ELF-1 (cell line): Measurements from ENCODE around the gene C3.
"Not testable (repeated sequence)": the region's sequence is repeated elsewhere in the genome, so short reads cannot be mapped to it uniquely, and the experiment has no call there.

ENCODE experiments used
- DNase-seq: peaks from one replicate; pipeline ENCODE4 v3.0.0-alpha.2; 2016; ENCODE audit warnings: low read depth, low spot score

C3 gene

GRCh38 chr19:6693056-6693471 is 27.4 kb downstream of the C3 start:
- DNase-seq: peak; percentile 17

DNA sequence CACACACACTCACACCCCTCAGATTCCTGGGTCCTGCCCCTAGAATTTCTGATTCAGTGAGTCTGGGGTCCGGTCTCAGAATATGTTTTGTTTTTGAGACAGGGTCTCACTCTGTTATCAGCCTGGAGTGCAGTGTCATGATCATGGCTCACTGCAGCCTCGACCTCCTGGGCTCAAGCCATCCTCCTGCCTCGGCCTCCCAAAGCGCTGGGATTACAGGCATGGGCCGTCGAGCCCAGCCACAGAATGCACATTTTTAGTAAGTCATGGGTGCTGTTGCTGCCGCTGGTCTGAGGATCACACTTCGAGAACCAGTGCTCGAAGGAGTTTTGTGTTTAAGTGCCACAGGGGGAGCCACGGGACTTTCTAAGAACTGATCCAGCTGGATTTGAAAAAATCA is 28.4 kb downstream of the C3 start:
- no peak for DNase-seq

DNA sequence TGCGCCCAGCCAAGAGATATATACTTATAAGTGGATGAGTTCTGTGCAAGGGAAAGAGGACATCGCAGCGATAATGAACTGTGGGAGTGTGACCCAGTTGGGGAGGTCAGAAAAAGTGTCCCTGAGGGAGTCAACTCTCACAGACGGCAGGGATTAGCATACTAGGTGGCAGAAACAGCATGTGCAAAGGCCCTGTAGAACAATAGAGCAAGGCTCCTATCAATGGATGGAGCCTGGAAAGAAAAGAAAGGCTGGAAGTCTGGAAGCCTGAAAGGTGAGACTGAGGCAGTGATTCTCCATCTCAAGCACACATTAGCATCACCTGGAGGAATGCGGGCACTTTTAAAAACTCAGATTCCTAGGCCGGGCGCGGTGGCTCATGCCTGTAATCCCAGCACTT is 29.1 kb downstream of the C3 start:
- DNase-seq: no peak

GRCh38 chr19:6690160-6690885 is 30.1 kb downstream of the C3 start:
- no peak for DNase-seq

DNA sequence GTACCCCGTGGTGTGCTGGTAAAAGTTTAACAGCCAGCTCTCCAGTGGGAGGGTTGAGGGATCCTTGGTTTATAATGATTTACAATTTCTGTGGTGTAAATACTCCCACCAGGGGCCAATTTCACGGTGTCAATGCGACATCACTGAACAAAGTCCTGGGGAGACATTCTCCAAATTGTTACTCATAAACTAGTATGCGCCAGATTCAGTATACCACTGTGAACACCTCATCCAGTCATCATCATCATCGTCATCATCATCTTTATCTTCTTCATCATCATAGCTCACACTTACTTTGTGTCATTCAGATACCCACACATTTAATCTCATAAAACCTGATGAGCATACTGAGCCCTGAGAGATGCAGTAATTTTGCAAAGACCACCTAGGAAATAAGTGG is 33.3 kb downstream of the C3 start:
- no peak for DNase-seq

- no peak for DNase-seq
These were observed 33.8 kb downstream of the C3 start for GRCh38 chr19:6686628-6686975.

DNA sequence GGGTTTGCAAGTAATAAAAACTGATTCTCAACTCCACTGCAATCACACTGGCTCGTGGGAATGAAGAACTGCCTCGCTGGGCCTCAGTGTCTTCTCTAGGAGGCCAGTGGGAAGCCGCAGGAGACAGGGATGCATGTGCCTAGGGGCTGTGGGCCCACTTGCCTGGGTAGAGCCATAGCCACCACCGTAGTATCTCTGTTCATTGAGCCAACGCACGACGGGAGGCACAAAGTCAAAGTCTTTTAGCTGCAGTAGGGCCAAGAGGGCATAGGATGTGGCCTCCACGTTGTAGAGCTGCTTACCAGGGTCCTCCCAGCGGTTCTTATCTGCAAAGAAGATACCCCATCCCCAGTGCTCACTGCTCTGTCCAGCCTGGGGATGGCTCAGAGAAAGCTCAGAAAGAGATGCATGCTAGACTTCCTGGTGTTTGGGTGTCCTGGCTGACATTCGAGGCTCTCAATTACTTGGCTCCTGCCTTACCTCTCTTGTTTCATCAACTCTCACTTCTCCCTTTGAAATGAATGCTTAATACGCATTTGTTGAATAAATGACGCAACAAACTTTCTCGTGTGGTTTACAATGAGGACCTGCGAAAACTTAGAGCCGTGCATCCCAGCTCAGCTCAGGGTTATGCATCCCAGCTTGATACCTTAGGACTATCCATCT is 34.4 kb downstream of the C3 start:
- no peak for DNase-seq

DNA sequence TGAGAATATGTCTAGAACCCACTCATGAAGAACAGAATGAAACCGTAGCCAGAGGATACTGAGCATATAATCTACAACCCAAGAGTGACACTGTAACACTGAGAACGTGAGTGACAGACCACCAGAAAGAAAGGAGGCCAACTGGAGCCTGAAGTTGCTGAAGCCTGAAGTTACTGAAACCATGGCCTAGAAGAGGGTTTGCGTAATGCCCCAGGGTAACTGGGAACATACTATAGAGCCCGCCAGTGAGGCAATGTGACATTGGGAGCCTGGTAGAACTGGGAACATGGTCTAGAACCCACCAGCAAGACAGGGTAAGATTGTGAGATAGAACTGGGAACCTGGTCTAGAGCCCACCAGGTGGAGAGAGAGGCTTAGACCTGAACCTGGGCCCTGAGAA is 35.0 kb downstream of the C3 start:
- DNase-seq: no peak

GRCh38 chr19:6683971-6684370 is 36.5 kb downstream of the C3 start:
- no peak for DNase-seq

GRCh38 chr19:6682607-6683128 is 37.8 kb downstream of the C3 start:
- DNase-seq: no peak

- DNase-seq: no peak
These were observed 40.3 kb downstream of the C3 start for GRCh38 chr19:6680141-6680540.

DNA sequence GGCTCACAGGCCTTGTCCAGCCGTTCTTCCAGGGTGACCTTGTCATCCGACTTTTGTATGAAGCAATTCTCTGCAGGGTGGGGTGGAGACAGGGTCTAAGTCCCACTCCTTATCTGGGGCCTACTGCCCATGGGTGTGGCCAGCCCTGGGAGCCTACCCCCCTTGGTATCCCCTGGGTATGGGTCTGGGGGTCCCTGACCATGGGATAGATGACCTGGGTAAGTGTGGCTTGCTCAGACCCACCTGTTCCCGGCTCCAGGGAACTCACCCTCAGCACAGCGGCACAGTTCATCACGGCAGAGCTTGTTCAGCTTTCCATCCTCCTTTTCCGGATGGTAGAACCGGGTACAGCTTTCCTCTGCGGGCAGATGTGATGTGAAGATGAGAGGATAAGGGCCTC is 41.3 kb downstream of the C3 start:
- DNase-seq: no peak

GRCh38 chr19:6678690-6679109 is 41.8 kb downstream of the C3 start:
- no peak for DNase-seq

- peak; percentile 89 for DNase-seq
These were observed 42.4 kb downstream of the C3 start for GRCh38 chr19:6677883-6678689.

DNA sequence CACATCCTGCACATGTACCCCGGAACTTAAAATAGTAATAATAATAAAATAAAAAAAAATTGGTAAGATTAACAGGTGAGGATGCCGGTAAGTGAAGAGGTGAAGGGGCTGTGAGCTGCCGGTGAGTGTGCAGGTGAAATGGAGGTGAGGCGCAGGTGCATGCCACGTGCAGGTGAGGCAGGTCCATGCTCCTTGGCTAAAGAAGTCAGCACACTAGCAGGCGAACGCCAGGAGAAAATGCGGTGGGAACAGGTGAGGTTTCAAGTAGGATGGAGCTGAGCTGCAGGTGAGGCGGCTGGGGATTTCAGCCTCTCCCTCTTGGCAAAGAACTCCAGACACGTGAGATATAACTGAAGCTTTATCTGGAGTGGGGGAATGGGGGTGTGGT is 43.0 kb downstream of the C3 start:
- DNase-seq: no peak

GRCh38 chr19:6676288-6676687 is 44.2 kb downstream of the C3 start:
- DNase-seq: no peak

DNA sequence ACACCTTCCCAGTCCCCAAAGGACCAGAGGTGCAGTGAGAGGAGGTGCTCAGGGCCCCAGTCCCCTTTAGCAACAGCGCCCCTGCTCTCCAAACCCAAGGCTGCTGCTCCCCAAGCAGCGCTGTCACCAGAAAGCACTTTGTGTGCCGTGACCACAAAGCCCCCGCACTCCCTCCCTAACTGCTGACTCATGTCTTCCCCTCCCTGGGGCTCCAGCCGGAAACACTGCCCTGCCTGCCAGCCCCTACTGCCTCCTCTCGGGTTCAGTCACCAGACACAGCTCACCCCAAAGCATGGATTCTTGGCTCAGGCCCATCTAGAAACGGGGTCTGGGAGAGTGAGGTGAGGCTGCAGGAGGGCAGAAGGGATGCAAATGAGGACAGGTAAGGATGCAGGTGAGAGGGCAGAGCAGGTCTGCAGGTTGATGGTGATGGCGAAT is 45.6 kb downstream of the C3 start:
- DNase-seq: peak; percentile 68

DNA sequence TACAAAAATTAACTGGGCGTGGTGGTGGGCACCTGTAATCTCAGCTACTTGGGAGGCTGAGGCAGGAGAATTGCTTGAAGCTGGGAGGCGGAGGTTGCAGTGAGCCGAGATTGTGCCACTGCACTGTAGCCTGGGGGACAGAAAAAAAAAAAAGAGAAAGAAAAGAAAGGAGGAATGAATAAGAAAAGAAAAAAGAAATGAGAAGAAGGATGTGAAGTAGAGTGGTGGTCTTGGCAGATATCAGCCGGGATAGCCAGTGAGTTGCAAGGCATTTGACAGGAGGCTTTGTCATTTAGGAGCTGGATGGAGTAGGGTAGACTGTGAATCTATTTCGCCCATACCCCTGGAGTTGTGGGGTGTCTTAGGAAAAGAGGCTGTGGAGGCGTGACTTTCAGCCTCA is 46.0 kb downstream of the C3 start:
- DNase-seq: not testable (repeated sequence)

GRCh38 chr19:6672693-6673290 is 47.7 kb downstream of the C3 start:
- no peak for DNase-seq

- DNase-seq: no peak
These were observed 48.5 kb downstream of the C3 start for GRCh38 chr19:6671960-6672359.

DNA sequence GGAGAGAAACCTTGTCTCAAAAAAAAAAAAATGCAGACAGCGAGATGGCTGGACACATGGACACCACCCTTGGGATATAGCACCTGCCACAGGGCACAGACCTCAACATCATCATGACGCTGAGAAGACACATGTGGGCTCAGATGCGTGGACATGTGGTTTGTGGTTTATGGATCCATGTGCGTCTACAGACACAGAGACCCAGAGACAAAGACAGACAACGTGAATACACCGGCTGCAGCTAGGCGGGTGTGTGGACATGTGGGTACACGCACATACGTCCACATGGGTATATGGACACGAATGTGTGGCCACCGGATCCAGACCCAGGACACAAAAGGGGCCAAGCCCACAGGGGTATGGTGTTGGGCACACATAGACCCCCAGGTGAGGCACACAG is 51.8 kb downstream of the C3 start:
- no peak for DNase-seq

GRCh38 chr19:6667114-6667627 is 53.3 kb downstream of the C3 start:
- DNase-seq: peak; percentile 15
